ENCODE measurements around the gene VPS33B. TPM values are rescaled to one million over a fixed set of nuclear protein-coding genes. Genes with fewer than 3 reads are reported as not detected.

VPS33B gene
- total RNA-seq, 2 experiments from 2014 or later = 3.9 to 13.0 TPM

- Histone ChIP-seq H3K9me3 (ENCODE audit: low read length) (no peaks in the 10 kb centered on the region), H3K4me1 (ENCODE audit: insufficient read depth, low read length, poor library complexity, severe bottlenecking) (peaks cover 18% of the 10 kb centered on the region), H3K36me3 (ENCODE audit: insufficient read depth, low read length) (peaks cover 65% of the 10 kb centered on the region), H3K79me2 (ENCODE audit: insufficient read depth, low read depth, low read length) (peaks cover 12% of the 10 kb centered on the region), H3K4me3 (ENCODE audit: low read depth, low read length, poor library complexity, severe bottlenecking) (no peak overlapping the region), H2AFZ (ENCODE audit: low read length) (no peak overlapping the region), H3K9me2 (ENCODE audit: insufficient read depth, low read length) (no peaks in the 10 kb centered on the region), H3K4me2 (ENCODE audit: low read length) (no peak overlapping the region), H4K20me1 (ENCODE audit: insufficient read depth, low read length) (no peaks in the 10 kb centered on the region), H3K27ac (ENCODE audit: low read depth, low read length, poor library complexity, severe bottlenecking) (no peak overlapping the region)
- ChIA-PET POLR2A (interaction anchor here (0.5 to 6.1 kb wide), 5 partner anchors 11 to 1972 kb away, joined by 3 to 58 read pairs (median 4); partner anchors contain the start of genes HDDC3 and UNC45A), CTCF (ENCODE audit: unreplicated experiment) (interaction anchor here (0.9 to 3.9 kb wide), 5 partner anchors 21 to 93 kb away, joined by 3 to 41 read pairs (median 8); partner anchors contain the start of genes HDDC3 and UNC45A)
- no peak for DNase-seq (ENCODE audit: low spot score)
- TF ChIP-seq EZH2phosphoT487 (IDR thresholded peaks at IDR 0.05; ENCODE audit: borderline replicate concordance, low read depth, low read length) = no peak
- intact Hi-C loops (cut with micrococcal nuclease; ENCODE audit: unreplicated experiment) = loop anchor here (2.0 kb wide), 1 partner anchor 314 kb away; no protein-coding TSS in a partner anchor
- no TSS peak for BruUV-seq (replicated peaks)
These were observed 65.2 kb downstream of the VPS33B start for GRCh38 chr15:90957031-90957790.

DNA sequence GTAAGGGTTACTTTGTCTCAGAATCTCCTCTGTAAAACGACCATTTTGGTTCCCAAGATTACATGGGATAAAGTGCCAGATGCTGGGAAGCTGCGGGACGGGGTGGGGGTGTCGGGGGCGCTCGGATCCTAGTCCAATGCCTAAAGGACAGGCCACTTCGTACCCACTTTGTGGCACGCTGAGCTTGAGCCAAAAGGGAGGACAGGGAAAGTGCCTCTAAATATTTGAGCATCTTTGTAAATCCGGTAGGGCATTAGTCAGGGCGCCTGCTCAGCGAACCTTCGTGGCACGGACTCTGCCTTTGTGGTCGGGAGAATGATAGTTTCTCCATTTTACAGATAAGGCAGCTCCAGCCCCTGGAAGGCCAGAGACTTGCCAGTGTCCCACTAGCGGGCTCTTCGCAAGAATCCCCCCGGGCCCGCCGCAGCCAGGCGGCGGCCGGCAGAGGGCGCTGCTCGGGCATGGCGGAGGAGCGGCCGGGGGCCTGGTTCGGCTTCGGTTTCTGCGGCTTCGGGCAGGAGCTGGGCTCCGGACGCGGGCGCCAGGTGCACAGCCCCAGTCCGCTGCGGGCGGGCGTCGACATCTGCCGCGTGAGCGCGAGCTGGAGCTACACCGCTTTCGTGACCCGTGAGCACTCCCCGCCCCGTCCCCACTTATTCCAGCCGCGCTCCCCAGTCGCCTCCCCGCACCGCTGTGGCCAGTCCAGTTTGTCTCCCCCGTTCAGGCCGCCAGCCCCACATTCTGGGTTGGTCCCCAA is 65.9 kb downstream of the VPS33B start:
- H3K36me3 ChIP-seq (ENCODE audit: insufficient read depth, low read length) = peaks cover 64% of the 10 kb centered on the region
- peak overlapping the region; percentile 71 for H3K4me3 ChIP-seq (ENCODE audit: low read depth, low read length, poor library complexity, severe bottlenecking)
- intact Hi-C loops (cut with micrococcal nuclease; ENCODE audit: unreplicated experiment) = loop anchor here (1.0 to 2.0 kb wide), 3 partner anchors 77 to 314 kb away; no protein-coding TSS in a partner anchor
- BruUV-seq (replicated peaks) = no TSS peak
- ChIA-PET POLR2A (interaction anchor here (0.5 to 6.1 kb wide), 9 partner anchors 12 to 245 kb away, joined by 3 to 58 read pairs (median 4); partner anchors contain the start of genes HDDC3, UNC45A and VPS33B), CTCF (ENCODE audit: unreplicated experiment) (interaction anchor here (0.7 to 3.9 kb wide), 4 partner anchors 23 to 315 kb away, joined by 3 to 41 read pairs (median 6); partner anchors contain the start of genes HDDC3 and UNC45A)
- peak overlapping the region; percentile 33; the same call in 1 of the 2 replicates for H2AFZ ChIP-seq (ENCODE audit: low read length)
- peaks cover 18% of the 10 kb centered on the region for H3K4me1 ChIP-seq (ENCODE audit: insufficient read depth, low read length, poor library complexity, severe bottlenecking)
- DNase-seq (ENCODE audit: low spot score) = peak; percentile 70
- H3K9me2 ChIP-seq (ENCODE audit: insufficient read depth, low read length) = no peaks in the 10 kb centered on the region
- H3K4me2 ChIP-seq (ENCODE audit: low read length) = peak overlapping the region; percentile 99
- no peak for TF ChIP-seq EZH2phosphoT487 (IDR thresholded peaks at IDR 0.05; ENCODE audit: borderline replicate concordance, low read depth, low read length)
- TF ChIP-seq, protein P1, sequence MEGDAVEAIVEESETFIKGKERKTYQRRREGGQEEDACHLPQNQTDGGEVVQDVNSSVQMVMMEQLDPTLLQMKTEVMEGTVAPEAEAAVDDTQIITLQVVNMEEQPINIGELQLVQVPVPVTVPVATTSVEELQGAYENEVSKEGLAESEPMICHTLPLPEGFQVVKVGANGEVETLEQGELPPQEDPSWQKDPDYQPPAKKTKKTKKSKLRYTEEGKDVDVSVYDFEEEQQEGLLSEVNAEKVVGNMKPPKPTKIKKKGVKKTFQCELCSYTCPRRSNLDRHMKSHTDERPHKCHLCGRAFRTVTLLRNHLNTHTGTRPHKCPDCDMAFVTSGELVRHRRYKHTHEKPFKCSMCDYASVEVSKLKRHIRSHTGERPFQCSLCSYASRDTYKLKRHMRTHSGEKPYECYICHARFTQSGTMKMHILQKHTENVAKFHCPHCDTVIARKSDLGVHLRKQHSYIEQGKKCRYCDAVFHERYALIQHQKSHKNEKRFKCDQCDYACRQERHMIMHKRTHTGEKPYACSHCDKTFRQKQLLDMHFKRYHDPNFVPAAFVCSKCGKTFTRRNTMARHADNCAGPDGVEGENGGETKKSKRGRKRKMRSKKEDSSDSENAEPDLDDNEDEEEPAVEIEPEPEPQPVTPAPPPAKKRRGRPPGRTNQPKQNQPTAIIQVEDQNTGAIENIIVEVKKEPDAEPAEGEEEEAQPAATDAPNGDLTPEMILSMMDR (conservative IDR thresholded peaks at IDR 0.05; ENCODE audit: low read length) = peak; percentile 94
- H3K27ac ChIP-seq (ENCODE audit: low read depth, low read length, poor library complexity, severe bottlenecking) = peak overlapping the region; percentile 89
- H3K79me2 ChIP-seq (ENCODE audit: insufficient read depth, low read depth, low read length) = peaks cover 12% of the 10 kb centered on the region
- H3K9me3 ChIP-seq (ENCODE audit: low read length) = no peaks in the 10 kb centered on the region
- no peaks in the 10 kb centered on the region for H4K20me1 ChIP-seq (ENCODE audit: insufficient read depth, low read length)
